Measurements from ENCODE around the gene POLD1. TPM values are rescaled to one million over a fixed set of nuclear protein-coding genes. Genes with fewer than 3 reads are reported as not detected.
A peak's percentile ranks its signal among the peaks of the same experiment; 100 is the strongest.

POLD1 gene
- total and polyA plus RNA-seq, 2 of the 13 experiments (the other 11 are each of a cell fraction or from before 2014, with no cell fraction given) = 17.4 to 54.0 TPM

DNA sequence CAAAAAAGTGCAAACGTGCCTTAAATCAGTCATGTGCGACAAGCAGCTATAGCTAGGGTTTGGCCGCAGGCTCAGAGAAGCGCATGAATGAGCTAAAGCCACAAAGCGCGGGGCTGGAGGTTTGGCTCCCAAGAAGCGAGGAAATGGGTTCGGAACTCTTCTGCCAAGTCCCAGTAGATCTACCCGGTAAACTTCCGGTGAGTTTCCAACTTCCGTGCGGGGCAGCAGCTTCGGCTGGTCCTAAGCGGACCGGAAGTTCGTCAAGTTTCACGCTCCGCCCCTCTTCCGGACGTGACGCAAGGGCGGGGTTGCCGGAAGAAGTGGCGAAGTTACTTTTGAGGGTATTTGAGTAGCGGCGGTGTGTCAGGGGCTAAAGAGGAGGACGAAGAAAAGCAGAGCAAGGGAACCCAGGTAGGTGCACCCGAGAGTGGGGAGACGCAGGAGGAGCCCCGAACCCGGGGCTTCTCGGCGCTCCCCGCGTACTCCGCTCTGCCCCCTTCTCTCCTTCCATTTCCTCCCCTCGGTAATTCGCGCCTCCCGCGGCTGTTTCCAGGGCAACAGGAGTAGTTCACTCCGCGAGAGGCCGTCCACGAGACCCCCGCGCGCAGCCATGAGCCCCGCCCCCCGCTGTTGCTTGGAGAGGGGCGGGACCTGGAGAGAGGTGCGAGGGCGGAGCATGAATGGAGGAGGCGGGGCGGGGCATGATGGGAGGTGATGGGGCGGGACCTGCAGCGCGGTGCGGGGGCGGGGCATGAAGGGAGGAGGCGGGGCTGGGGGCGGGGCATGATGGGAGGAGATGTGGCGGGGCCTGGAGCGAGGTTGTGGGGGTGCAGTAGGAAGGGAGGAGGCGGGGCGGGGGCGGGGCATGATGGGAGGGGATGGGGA, 7.7 kb upstream of the POLD1 start, which contains the start of gene NR1H2 (continued):
- TF ChIP-seq MXI1 (IDR thresholded peaks at IDR 0.05; ENCODE audit: borderline replicate concordance, low read depth, low read length) (0 out of 3 replicates have a peak, but pooled peaks have one; percentile 47), MAF1 (CRISPR knock-in tag; IDR thresholded peaks at IDR 0.05; ENCODE audit: borderline replicate concordance) (no peak), ZSCAN29 (CRISPR knock-in tag; conservative IDR thresholded peaks at IDR 0.05) (no peak), ZNF232 (CRISPR knock-in tag; IDR thresholded peaks at IDR 0.05; ENCODE audit: borderline replicate concordance) (no peak), MED8 (CRISPR knock-in tag; IDR thresholded peaks at IDR 0.05; ENCODE audit: insufficient replicate concordance) (peak; percentile 64), ZNF709 (CRISPR knock-in tag; IDR thresholded peaks at IDR 0.05) (peak; percentile 46; the same call in 1 of the 2 replicates), IKZF1 (IDR thresholded peaks at IDR 0.05) (no peak), ELF1 (CRISPR knock-in tag; IDR thresholded peaks at IDR 0.05) (peak; percentile 98), ZNF331 (CRISPR knock-in tag; IDR thresholded peaks at IDR 0.05) (peak; percentile 75), PCBP2 (optimal IDR thresholded peaks at IDR 0.05; ENCODE audit: low read depth, low read length, poor library complexity, severe bottlenecking) (no peak), ZNF225 (CRISPR knock-in tag; IDR thresholded peaks at IDR 0.05) (no peak), ZNF598 (CRISPR knock-in tag; IDR thresholded peaks at IDR 0.05; ENCODE audit: borderline replicate concordance) (no peak; the same call in 1 of the 2 replicates), MYNN (CRISPR knock-in tag; IDR thresholded peaks at IDR 0.05; ENCODE audit: low read depth) (no peak), SCMH1 (CRISPR knock-in tag; IDR thresholded peaks at IDR 0.05; ENCODE audit: borderline replicate concordance) (no peak), ZNF24 (IDR thresholded peaks at IDR 0.05) (peak; percentile 65; the same call in 1 of the 2 replicates)
- TF ChIP-seq, protein P1, sequence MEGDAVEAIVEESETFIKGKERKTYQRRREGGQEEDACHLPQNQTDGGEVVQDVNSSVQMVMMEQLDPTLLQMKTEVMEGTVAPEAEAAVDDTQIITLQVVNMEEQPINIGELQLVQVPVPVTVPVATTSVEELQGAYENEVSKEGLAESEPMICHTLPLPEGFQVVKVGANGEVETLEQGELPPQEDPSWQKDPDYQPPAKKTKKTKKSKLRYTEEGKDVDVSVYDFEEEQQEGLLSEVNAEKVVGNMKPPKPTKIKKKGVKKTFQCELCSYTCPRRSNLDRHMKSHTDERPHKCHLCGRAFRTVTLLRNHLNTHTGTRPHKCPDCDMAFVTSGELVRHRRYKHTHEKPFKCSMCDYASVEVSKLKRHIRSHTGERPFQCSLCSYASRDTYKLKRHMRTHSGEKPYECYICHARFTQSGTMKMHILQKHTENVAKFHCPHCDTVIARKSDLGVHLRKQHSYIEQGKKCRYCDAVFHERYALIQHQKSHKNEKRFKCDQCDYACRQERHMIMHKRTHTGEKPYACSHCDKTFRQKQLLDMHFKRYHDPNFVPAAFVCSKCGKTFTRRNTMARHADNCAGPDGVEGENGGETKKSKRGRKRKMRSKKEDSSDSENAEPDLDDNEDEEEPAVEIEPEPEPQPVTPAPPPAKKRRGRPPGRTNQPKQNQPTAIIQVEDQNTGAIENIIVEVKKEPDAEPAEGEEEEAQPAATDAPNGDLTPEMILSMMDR (CRISPR knock-in tag; IDR thresholded peaks at IDR 0.05) = no peak
- TF ChIP-seq, protein P2, sequence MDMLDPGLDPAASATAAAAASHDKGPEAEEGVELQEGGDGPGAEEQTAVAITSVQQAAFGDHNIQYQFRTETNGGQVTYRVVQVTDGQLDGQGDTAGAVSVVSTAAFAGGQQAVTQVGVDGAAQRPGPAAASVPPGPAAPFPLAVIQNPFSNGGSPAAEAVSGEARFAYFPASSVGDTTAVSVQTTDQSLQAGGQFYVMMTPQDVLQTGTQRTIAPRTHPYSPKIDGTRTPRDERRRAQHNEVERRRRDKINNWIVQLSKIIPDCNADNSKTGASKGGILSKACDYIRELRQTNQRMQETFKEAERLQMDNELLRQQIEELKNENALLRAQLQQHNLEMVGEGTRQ (IDR thresholded peaks at IDR 0.05; ENCODE audit: low read depth, low read length) = no peak
- TF ChIP-seq, protein P2 (CRISPR knock-in tag; IDR thresholded peaks at IDR 0.05; ENCODE audit: borderline replicate concordance) = no peak
- TF ChIP-seq, protein P3, sequence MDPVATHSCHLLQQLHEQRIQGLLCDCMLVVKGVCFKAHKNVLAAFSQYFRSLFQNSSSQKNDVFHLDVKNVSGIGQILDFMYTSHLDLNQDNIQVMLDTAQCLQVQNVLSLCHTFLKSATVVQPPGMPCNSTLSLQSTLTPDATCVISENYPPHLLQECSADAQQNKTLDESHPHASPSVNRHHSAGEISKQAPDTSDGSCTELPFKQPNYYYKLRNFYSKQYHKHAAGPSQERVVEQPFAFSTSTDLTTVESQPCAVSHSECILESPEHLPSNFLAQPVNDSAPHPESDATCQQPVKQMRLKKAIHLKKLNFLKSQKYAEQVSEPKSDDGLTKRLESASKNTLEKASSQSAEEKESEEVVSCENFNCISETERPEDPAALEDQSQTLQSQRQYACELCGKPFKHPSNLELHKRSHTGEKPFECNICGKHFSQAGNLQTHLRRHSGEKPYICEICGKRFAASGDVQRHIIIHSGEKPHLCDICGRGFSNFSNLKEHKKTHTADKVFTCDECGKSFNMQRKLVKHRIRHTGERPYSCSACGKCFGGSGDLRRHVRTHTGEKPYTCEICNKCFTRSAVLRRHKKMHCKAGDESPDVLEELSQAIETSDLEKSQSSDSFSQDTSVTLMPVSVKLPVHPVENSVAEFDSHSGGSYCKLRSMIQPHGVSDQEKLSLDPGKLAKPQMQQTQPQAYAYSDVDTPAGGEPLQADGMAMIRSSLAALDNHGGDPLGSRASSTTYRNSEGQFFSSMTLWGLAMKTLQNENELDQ (CRISPR knock-in tag; IDR thresholded peaks at IDR 0.05; ENCODE audit: borderline replicate concordance) = no peak

Measured in HepG2 (cell line).